Measurements from ENCODE around the gene EYS. TPM values are rescaled to one million over a fixed set of nuclear protein-coding genes. Genes with fewer than 3 reads are reported as not detected.

Gene EYS
- total and polyA plus RNA-seq, 2 of the 13 experiments (the other 11 are each of a cell fraction or from before 2014, with no cell fraction given): 0.04 to 0.07 TPM

DNA sequence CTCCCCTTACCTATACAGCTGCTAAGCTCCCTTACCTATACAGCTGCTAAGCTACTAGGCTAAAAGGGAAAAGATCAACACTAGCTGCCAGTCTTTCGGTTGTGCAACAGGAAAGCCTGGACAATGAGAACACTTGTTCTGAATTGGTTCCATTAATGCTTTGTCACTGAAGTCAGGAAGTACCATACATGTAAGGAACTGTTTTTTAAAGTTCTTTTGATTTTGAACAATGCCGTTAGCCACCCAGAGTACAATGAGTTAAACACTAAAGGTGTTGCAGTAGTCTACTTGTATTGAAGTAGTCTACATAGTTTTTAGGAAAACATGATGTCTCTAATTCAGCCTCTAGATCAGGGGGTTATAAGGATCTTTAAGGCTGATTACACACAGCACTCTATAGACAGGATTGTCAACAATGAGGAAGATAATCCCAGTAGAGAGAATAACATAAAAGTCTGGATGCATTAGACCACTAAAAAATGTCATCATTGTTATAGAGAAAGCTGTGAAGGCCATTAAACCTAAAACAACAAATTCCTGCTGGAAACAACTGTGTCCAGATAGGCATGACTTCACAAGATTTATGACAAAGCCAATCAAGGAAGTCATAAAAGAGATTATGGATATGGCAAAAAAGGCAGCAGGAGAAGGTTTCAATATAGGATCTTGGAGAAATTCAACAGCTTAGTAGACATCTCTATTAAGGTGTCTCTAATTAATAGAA, 1765.1 kb downstream of the EYS start (continued):
- TF ChIP-seq PRPF4 (IDR thresholded peaks at IDR 0.05; ENCODE audit: low read depth, low read length, poor library complexity, severe bottlenecking) (no peak), SETDB1 (CRISPR knock-in tag; IDR thresholded peaks at IDR 0.05; ENCODE audit: borderline replicate concordance) (no peak), NR3C1 (CRISPR knock-in tag; IDR thresholded peaks at IDR 0.05) (no peak), ZSCAN30 (CRISPR knock-in tag; IDR thresholded peaks at IDR 0.05) (no peak), SOX13 (IDR thresholded peaks at IDR 0.05) (peak; percentile 99), SOX13 (CRISPR knock-in tag; conservative IDR thresholded peaks at IDR 0.05 in 1 of 2, IDR thresholded peaks at IDR 0.05 in 1 of 2) (peak in 1 of 2 experiments; percentile 100; a peak in 2 of 4 replicates), ZNF337 (CRISPR knock-in tag; IDR thresholded peaks at IDR 0.05; ENCODE audit: borderline replicate concordance, low read depth) (no peak), ZNF570 (CRISPR knock-in tag; IDR thresholded peaks at IDR 0.05; ENCODE audit: borderline replicate concordance) (no peak), TGIF2 (CRISPR knock-in tag; IDR thresholded peaks at IDR 0.05) (no peak), CHD2 (IDR thresholded peaks at IDR 0.05; ENCODE audit: low read depth, low read length) (no peak), ZNF138 (CRISPR knock-in tag; IDR thresholded peaks at IDR 0.05; ENCODE audit: low read depth) (no peak), FOXP1 (IDR thresholded peaks at IDR 0.05) (no peak), FOXP1 (CRISPR knock-in tag; IDR thresholded peaks at IDR 0.05) (peak; percentile 63; the same call in 1 of the 2 replicates), RORA (CRISPR knock-in tag; IDR thresholded peaks at IDR 0.05) (no peak), ZMAT3 (CRISPR knock-in tag; conservative IDR thresholded peaks at IDR 0.05) (no peak), HCFC1 (IDR thresholded peaks at IDR 0.05; ENCODE audit: low read depth, low read length) (no peak), RFXANK (CRISPR knock-in tag; IDR thresholded peaks at IDR 0.05) (0 out of 2 replicates have a peak, but pooled peaks have one; percentile 62), KDM1A (CRISPR knock-in tag; IDR thresholded peaks at IDR 0.05) (no peak), NR2F6 (IDR thresholded peaks at IDR 0.05) (0 out of 2 replicates have a peak, but pooled peaks have one; percentile 7), NR2F6 (CRISPR knock-in tag; IDR thresholded peaks at IDR 0.05) (peak; percentile 30; the same call in 1 of the 2 replicates)
- TF ChIP-seq, protein P1, sequence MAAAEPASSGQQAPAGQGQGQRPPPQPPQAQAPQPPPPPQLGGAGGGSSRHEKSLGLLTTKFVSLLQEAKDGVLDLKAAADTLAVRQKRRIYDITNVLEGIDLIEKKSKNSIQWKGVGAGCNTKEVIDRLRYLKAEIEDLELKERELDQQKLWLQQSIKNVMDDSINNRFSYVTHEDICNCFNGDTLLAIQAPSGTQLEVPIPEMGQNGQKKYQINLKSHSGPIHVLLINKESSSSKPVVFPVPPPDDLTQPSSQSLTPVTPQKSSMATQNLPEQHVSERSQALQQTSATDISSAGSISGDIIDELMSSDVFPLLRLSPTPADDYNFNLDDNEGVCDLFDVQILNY (CRISPR knock-in tag; conservative IDR thresholded peaks at IDR 0.05): no peak
- TF ChIP-seq, protein P2, sequence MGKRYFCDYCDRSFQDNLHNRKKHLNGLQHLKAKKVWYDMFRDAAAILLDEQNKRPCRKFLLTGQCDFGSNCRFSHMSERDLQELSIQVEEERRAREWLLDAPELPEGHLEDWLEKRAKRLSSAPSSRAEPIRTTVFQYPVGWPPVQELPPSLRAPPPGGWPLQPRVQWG (CRISPR knock-in tag; IDR thresholded peaks at IDR 0.05; ENCODE audit: borderline replicate concordance, low read depth): no peak
- TF ChIP-seq, protein P3, sequence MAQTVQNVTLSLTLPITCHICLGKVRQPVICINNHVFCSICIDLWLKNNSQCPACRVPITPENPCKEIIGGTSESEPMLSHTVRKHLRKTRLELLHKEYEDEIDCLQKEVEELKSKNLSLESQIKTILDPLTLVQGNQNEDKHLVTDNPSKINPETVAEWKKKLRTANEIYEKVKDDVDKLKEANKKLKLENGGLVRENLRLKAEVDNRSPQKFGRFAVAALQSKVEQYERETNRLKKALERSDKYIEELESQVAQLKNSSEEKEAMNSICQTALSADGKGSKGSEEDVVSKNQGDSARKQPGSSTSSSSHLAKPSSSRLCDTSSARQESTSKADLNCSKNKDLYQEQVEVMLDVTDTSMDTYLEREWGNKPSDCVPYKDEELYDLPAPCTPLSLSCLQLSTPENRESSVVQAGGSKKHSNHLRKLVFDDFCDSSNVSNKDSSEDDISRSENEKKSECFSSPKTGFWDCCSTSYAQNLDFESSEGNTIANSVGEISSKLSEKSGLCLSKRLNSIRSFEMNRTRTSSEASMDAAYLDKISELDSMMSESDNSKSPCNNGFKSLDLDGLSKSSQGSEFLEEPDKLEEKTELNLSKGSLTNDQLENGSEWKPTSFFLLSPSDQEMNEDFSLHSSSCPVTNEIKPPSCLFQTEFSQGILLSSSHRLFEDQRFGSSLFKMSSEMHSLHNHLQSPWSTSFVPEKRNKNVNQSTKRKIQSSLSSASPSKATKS (CRISPR knock-in tag; IDR thresholded peaks at IDR 0.05): no peak
- TF ChIP-seq, protein P4, sequence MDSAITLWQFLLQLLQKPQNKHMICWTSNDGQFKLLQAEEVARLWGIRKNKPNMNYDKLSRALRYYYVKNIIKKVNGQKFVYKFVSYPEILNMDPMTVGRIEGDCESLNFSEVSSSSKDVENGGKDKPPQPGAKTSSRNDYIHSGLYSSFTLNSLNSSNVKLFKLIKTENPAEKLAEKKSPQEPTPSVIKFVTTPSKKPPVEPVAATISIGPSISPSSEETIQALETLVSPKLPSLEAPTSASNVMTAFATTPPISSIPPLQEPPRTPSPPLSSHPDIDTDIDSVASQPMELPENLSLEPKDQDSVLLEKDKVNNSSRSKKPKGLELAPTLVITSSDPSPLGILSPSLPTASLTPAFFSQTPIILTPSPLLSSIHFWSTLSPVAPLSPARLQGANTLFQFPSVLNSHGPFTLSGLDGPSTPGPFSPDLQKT (CRISPR knock-in tag; IDR thresholded peaks at IDR 0.05; ENCODE audit: borderline replicate concordance): no peak
- TF ChIP-seq, protein P5, sequence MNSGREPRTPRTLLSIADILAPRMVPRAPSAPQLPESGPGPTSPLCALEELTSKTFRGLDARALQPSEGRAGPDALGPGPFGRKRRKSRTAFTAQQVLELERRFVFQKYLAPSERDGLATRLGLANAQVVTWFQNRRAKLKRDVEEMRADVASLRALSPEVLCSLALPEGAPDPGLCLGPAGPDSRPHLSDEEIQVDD (CRISPR knock-in tag; IDR thresholded peaks at IDR 0.05; ENCODE audit: borderline replicate concordance): no peak
- TF ChIP-seq, protein P6, sequence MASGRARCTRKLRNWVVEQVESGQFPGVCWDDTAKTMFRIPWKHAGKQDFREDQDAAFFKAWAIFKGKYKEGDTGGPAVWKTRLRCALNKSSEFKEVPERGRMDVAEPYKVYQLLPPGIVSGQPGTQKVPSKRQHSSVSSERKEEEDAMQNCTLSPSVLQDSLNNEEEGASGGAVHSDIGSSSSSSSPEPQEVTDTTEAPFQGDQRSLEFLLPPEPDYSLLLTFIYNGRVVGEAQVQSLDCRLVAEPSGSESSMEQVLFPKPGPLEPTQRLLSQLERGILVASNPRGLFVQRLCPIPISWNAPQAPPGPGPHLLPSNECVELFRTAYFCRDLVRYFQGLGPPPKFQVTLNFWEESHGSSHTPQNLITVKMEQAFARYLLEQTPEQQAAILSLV (CRISPR knock-in tag; IDR thresholded peaks at IDR 0.05; ENCODE audit: borderline replicate concordance): no peak

Measured in HepG2 (cell line).